Astrocyte of the cerebellum (primary cell): Measurements from ENCODE around the gene ATE1.
A peak's percentile ranks its signal among the peaks of the same experiment; 100 is the strongest.
"Not testable (repeated sequence)": the region's sequence is repeated elsewhere in the genome, so short reads cannot be mapped to it uniquely, and the experiment has no call there.

ENCODE experiments used
- DNase-seq: peaks from one replicate; pipeline ENCODE4 v3.0.0-alpha.2; 2011; ENCODE audit warnings: low read depth
- H3K4me3 ChIP-seq: 2 replicates; pipeline ENCODE4 v1.5.1; 2011; ENCODE audit warnings: mild to moderate bottlenecking, low read depth, low read length, moderate library complexity
- in situ Hi-C: cut with HindIII; loops from 2 replicates; pipeline ENCODE4 v1.10.0; 2017; ENCODE audit warnings: low sequenced_read_pairs
- TF ChIP-seq, protein P1 (sequence below): IDR thresholded peaks from 2 replicates; pipeline ENCODE4 v1.5.1; 2012; ENCODE audit warnings: low read length, low read depth, moderate library complexity, mild to moderate bottlenecking; ENCODE audit errors: missing control alignments

Gene ATE1

DNA sequence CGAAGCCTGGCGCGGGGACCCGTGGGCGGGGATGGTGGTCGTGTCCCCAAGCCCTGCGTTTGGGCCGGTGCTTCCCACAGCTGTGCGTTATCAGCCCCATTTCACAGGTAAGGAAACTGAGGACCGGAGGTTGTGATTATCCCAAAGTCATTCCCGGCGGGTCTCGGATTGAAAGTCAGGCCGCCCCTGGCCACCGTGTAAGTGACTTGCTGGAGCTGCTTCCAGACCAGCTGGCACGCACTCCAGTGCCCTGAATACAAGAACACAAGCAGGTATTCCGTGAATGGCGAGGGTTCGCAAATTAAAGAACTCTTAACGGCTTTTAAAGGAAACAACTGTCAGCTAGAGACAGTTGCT, 675 bp upstream of the ATE1 start:
- peak overlapping the region; percentile 77 for H3K4me3 ChIP-seq
- TF ChIP-seq, protein P1, sequence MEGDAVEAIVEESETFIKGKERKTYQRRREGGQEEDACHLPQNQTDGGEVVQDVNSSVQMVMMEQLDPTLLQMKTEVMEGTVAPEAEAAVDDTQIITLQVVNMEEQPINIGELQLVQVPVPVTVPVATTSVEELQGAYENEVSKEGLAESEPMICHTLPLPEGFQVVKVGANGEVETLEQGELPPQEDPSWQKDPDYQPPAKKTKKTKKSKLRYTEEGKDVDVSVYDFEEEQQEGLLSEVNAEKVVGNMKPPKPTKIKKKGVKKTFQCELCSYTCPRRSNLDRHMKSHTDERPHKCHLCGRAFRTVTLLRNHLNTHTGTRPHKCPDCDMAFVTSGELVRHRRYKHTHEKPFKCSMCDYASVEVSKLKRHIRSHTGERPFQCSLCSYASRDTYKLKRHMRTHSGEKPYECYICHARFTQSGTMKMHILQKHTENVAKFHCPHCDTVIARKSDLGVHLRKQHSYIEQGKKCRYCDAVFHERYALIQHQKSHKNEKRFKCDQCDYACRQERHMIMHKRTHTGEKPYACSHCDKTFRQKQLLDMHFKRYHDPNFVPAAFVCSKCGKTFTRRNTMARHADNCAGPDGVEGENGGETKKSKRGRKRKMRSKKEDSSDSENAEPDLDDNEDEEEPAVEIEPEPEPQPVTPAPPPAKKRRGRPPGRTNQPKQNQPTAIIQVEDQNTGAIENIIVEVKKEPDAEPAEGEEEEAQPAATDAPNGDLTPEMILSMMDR = no peak
- in situ Hi-C loops = no loop called here
- no peak for DNase-seq

DNA sequence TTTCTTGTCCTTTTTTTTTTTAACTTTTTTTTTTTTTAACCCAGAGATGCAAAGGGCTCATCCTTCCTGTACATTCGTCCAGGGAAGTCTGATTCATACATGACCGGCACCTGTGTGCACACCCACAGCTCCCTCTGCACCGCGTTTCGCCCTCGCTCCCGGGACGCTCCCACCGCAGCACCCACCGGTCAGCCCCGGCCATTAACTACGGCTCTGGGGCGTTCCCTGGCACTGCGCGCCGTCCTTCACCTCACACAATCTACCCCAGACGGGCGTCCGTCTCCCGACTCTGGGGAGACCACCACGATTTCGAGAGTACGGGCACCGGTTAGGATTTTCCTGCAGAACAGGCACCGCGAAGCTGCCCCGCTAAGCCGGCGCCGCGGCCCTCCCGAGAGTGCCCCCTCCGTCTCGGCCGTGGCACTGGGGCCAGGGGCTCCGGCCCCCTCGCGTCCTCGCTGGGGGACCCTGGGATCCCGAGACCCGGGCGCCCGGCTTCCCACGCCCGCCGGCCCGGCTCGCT, 452 bp downstream of the ATE1 start:
- in situ Hi-C loops = no loop called here
- no peak for DNase-seq
- TF ChIP-seq, protein P1 = no peak
- H3K4me3 ChIP-seq = peak overlapping the region; percentile 77

DNA sequence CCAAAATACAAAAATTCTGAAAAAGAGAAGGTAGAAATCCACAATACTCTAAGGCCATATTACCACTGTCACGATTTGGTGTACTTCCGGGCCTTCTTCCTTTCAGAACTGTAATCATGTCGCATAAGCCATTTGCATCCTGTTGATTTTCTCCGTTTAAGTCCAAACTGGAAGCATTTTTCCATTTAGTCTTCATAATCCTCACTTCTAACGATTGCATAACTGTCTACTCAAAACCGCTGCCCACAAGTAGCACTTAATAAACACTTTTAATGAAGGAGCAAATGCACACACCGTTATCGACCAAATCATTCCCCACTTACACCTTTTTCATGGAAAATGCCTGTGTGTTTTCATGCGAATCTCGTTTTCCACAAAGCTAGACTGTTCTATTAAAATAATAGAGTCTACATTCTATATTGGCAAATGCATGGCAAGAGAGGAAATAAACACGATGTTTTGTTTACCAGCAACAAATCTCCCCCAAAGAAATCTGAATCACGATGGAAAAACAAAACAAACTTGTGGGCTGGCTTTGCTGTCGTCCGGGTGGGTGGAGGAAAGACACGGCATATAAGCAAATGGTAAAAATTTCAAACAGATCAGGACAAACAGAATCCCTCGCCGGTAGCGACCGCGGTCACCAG, 1.0 kb downstream of the ATE1 start:
- H3K4me3 ChIP-seq = peak overlapping the region; percentile 77
- in situ Hi-C loops = no loop called here
- DNase-seq = no peak
- TF ChIP-seq, protein P1 = no peak

DNA sequence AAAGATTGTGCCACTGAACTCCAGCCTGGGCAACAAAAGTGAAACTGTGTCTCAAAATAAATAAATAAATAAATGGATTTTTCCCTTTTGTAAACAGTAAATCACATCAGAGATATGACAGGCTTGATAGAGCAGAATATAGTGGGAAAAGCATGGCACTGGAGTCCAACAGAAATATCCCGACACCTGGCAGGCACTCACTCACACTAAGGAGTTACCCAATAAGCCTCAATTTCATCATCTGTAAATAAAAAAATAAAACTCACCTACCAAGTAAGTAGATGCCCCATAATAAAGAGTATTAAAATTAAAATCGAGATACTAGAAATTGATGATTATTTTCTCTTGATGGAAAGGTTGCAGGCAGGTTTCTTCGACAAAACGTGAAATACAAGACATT, 1.7 kb downstream of the ATE1 start:
- in situ Hi-C loops = no loop called here
- DNase-seq = no peak
- no peak overlapping the region for H3K4me3 ChIP-seq
- TF ChIP-seq, protein P1 = no peak

DNA sequence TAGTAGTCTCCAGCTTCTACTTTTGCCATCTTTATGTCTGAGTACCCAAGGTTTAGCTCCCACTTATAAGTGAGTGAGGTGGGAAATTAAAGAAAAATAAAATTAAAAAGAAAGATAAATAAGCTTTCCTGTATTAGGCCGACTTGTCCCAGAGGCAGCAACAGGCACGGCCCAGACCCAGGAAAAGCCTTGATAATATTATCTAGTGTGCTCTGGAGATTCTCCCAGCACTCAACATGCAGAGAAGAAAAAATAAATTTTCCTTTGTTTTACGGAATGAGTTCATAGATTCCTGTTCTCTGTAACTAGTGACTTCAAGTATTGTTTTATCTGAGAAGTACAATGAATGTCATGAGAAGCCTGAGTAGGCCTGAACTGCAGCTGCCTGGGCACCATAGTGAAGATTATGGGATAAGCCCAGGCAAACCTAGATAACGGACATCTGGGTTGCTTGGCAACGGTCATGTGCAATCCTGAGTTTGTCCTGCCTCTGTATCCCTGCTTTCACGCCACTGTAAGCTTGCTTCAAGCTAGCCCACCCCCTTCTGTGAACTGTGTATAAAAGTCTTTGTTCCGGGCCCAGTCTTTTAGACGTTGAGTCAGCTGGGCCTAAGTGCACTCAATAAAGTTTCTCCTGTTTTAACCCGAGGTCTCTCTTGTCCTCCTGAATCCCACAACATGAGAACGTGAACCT, 6.4 kb downstream of the ATE1 start:
- DNase-seq = no peak
- TF ChIP-seq, protein P1 = no peak
- H3K4me3 ChIP-seq = no peak overlapping the region
- in situ Hi-C loops = no loop called here

DNA sequence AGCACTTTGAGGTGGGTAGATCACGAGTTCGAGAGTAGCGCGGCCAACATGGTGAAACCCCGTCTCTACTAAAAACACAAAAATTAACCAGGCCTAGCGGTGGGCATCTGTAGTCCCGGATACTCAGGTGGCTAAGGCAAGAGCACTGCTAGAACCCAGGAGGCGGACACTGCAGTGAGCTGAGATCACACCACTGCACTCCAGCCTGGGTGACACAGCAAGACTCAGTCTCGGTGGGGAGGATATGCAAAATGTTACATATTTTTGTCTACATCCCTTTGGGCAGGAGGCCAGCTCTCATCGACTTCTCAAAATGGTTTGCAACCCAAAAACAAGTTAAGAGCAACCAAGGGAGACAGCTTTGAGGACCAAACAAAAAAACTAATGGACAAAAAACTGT, 8.2 kb downstream of the ATE1 start:
- in situ Hi-C loops = no loop called here
- TF ChIP-seq, protein P1 = no peak

DNA sequence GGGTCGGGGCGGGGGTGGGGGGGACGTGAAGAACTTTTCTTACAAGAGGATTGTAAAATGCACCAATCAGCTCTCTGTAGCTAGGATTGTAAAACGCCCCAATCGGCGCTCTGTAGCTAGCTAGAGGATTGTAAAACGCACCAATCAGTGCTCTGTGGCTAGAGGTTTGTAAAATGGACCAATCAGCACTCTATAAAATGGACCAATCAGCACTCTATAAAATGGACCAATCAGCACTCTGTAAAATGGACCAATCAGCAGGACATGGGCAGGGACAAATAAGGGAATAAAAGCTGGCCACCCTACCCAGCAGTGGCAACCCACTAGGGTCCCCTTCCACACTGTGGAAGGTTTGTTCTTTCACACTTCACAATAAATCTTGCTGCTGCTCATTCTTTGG, 9.0 kb downstream of the ATE1 start:
- DNase-seq, H3K4me3 ChIP-seq, in situ Hi-C loops: not testable (repeated sequence)

More for the DNA sequence above, 8.2 kb downstream of the ATE1 start:
- DNase-seq = no peak
- H3K4me3 ChIP-seq = no peak overlapping the region
